Amygdala (tissue), 56 donors: Measurements from ENCODE around the gene SPECC1L.

Experiments used
- DNase-seq, 56 donors: peaks; one replicate each; lab custom pipeline; 2025; lab: John Stamatoyannopoulos, UW

SPECC1L gene

GRCh38 chr22:24393012-24393559, 122.5 kb downstream of the SPECC1L start:
- no peak for DNase-seq

- no peak for DNase-seq
Measured at GRCh38 chr22:24393848-24394247, 123.2 kb downstream of the SPECC1L start.

GRCh38 chr22:24394254-24394653, 123.6 kb downstream of the SPECC1L start:
- DNase-seq, result no peak

GRCh38 chr22:24398409-24398808, 127.8 kb downstream of the SPECC1L start:
- DNase-seq, result no peak

- peak in 1 of 56 donors; percentile 39 for DNase-seq
Measured at GRCh38 chr22:24400034-24400725, 129.5 kb downstream of the SPECC1L start.

- DNase-seq, result no peak
Measured at GRCh38 chr22:24400726-24401596, 130.3 kb downstream of the SPECC1L start.

GRCh38 chr22:24401931-24402367, 131.3 kb downstream of the SPECC1L start:
- no peak for DNase-seq

GRCh38 chr22:24402460-24403192, 132.0 kb downstream of the SPECC1L start:
- DNase-seq, result peak in 2 of 56 donors; percentile 14 to 21

GRCh38 chr22:24403346-24403745, 132.7 kb downstream of the SPECC1L start:
- no peak for DNase-seq

- no peak for DNase-seq
Measured at GRCh38 chr22:24404561-24405275, 134.1 kb downstream of the SPECC1L start.

- no peak for DNase-seq
Measured at GRCh38 chr22:24405631-24406321, 135.1 kb downstream of the SPECC1L start.

GRCh38 chr22:24406322-24407277, 136.0 kb downstream of the SPECC1L start:
- no peak for DNase-seq

- no peak for DNase-seq
Measured at GRCh38 chr22:24407278-24407665, 136.6 kb downstream of the SPECC1L start.

GRCh38 chr22:24407884-24408283, 137.3 kb downstream of the SPECC1L start:
- no peak for DNase-seq

- DNase-seq, result no peak
Measured at GRCh38 chr22:24408630-24409029, 138.0 kb downstream of the SPECC1L start.

GRCh38 chr22:24409707-24410106, 139.1 kb downstream of the SPECC1L start:
- no peak for DNase-seq

- DNase-seq, result no peak
Measured at GRCh38 chr22:24410110-24410856, 139.7 kb downstream of the SPECC1L start.
